ENCODE data around the gene DNM3. TPM values are rescaled to one million over a fixed set of nuclear protein-coding genes. Genes with fewer than 3 reads are reported as not detected.
A peak's percentile ranks its signal among the peaks of the same experiment; 100 is the strongest.

Gene DNM3
- total and polyA plus RNA-seq, 7 donors: 0.60 to 13.3 (median 3.9) TPM

- 93 to 95% methylated on average over 4 of the region's 4 CpGs for WGBS, 2 donors
- no peak for TF ChIP-seq POLR2AphosphoS5 (IDR thresholded peaks at IDR 0.05)
- intact Hi-C loops (cut with DNase I): no loop called here
- Histone ChIP-seq H3K36me3 (no peaks in the 10 kb centered on the region), H3K4me1 (peaks cover 0 to 13% (median 3%) of the 10 kb centered on the region in 4 donors), H3K27me3 (no peaks in the 10 kb centered on the region), H3K4me3 (no peak overlapping the region), H3K27ac (peak overlapping the region in 1 of 4 donors; percentile 15), H3K9me3 (no peaks in the 10 kb centered on the region)
- DNase-seq: no peak
Measured at GRCh38 chr1:172121081-172121717, 279.9 kb downstream of the DNM3 start.

- Histone ChIP-seq H3K4me1 (peaks cover 0 to 13% (median 3%) of the 10 kb centered on the region in 4 donors), H3K9me3 (no peaks in the 10 kb centered on the region), H3K36me3 (no peaks in the 10 kb centered on the region), H3K27me3 (no peaks in the 10 kb centered on the region), H3K4me3 (no peak overlapping the region), H3K27ac (no peak overlapping the region)
- intact Hi-C loops (cut with DNase I): no loop called here
- DNase-seq: no peak
- WGBS, 2 donors: 87 to 93% methylated on average over 3 of the region's 3 CpGs
- TF ChIP-seq CTCF (IDR thresholded peaks at IDR 0.05) (no peak), POLR2A (IDR thresholded peaks at IDR 0.05) (no peak), POLR2AphosphoS5 (IDR thresholded peaks at IDR 0.05) (no peak), EP300 (IDR thresholded peaks at IDR 0.05) (no peak)
Measured at GRCh38 chr1:172122381-172122780, 281.1 kb downstream of the DNM3 start.

- Histone ChIP-seq H3K27me3 (no peaks in the 10 kb centered on the region), H3K9me3 (no peaks in the 10 kb centered on the region), H3K4me1 (peaks cover 0 to 13% (median 3%) of the 10 kb centered on the region in 4 donors), H3K27ac (no peak overlapping the region), H3K4me3 (no peak overlapping the region), H3K36me3 (no peaks in the 10 kb centered on the region)
- 61 to 79% methylated on average over 2 of the region's 2 CpGs for WGBS, 2 donors
- intact Hi-C loops (cut with DNase I): no loop called here
- no peak for DNase-seq
- no peak for TF ChIP-seq EP300 (IDR thresholded peaks at IDR 0.05)
- no peak for TF ChIP-seq CTCF (IDR thresholded peaks at IDR 0.05)
- no peak for TF ChIP-seq POLR2A (IDR thresholded peaks at IDR 0.05)
Measured at GRCh38 chr1:172125250-172125649, 284.0 kb downstream of the DNM3 start.

- TF ChIP-seq CTCF (IDR thresholded peaks at IDR 0.05): no peak
- TF ChIP-seq POLR2A (IDR thresholded peaks at IDR 0.05): no peak
- TF ChIP-seq EP300 (IDR thresholded peaks at IDR 0.05): no peak
- no peak for TF ChIP-seq POLR2AphosphoS5 (IDR thresholded peaks at IDR 0.05)
- no peak overlapping the region for H3K4me3 ChIP-seq
- H3K4me1 ChIP-seq: peaks cover 0 to 8% (median 2%) of the 10 kb centered on the region in 4 donors
- H3K9me3 ChIP-seq: no peaks in the 10 kb centered on the region
- H3K27me3 ChIP-seq: no peaks in the 10 kb centered on the region
- no peak for DNase-seq
- intact Hi-C loops (cut with DNase I): no loop called here
- H3K36me3 ChIP-seq: no peaks in the 10 kb centered on the region
- H3K27ac ChIP-seq: no peak overlapping the region
Measured at GRCh38 chr1:172125812-172126430, 284.6 kb downstream of the DNM3 start.

GRCh38 chr1:172132836-172133235, 291.5 kb downstream of the DNM3 start:
- WGBS, 2 donors: 91 to 94% methylated on average over 1 of the region's 1 CpG
- Histone ChIP-seq H3K9me3 (no peaks in the 10 kb centered on the region), H3K4me3 (no peak overlapping the region), H3K27me3 (no peaks in the 10 kb centered on the region), H3K27ac (no peak overlapping the region), H3K4me1 (no peaks in the 10 kb centered on the region), H3K36me3 (no peaks in the 10 kb centered on the region)
- no peak for DNase-seq
- intact Hi-C loops (cut with DNase I): no loop called here
- TF ChIP-seq POLR2AphosphoS5 (IDR thresholded peaks at IDR 0.05) (no peak), POLR2A (IDR thresholded peaks at IDR 0.05) (no peak), EP300 (IDR thresholded peaks at IDR 0.05) (no peak), CTCF (IDR thresholded peaks at IDR 0.05) (no peak)
